GM12878 (cell line): Measurements from ENCODE around the gene TACR1.

Source experiments
- ETV6 ChIP-seq, 2 experiments: fragments of 450-650 bp in 1 of 2; IDR thresholded peaks in 1 of 2; conservative IDR thresholded peaks in 1 of 2; 2 replicates each; pipeline ENCODE4 v1.6.1; 2014; ENCODE audit warnings: antibody characterized with exemption in 1 of 2, borderline replicate concordance in 1 of 2, low read depth in 1 of 2, mild to moderate bottlenecking in 1 of 2, moderate library complexity in 1 of 2
- POLR2A ChIP-seq: IDR thresholded peaks from 2 replicates; pipeline ENCODE4 v1.6.1; 2011; ENCODE audit warnings: low read depth, mild to moderate bottlenecking, low read length
- RCOR1 ChIP-seq: conservative IDR thresholded peaks from 2 replicates; pipeline ENCODE4 v1.6.1; 2012; ENCODE audit warnings: low read depth, low read length, improper control_type of control experiment
- SIN3A ChIP-seq: IDR thresholded peaks from 2 replicates; pipeline ENCODE4 v1.6.1; 2012; ENCODE audit warnings: low read depth, low read length, improper control_type of control experiment
- TF ChIP-seq, protein P1 (sequence below): fragments of 150-350 bp; IDR thresholded peaks from 2 replicates; pipeline ENCODE4 v1.6.1; 2016; ENCODE audit warnings: low read depth, low read length
- TF ChIP-seq, protein P2 (sequence below), 3 experiments: IDR thresholded peaks in 2 of 3; conservative IDR thresholded peaks in 1 of 3; 2 replicates each; pipeline ENCODE4 v1.5.1; 2011; ENCODE audit warnings: low read depth in 3 of 3, low read length in 3 of 3, mild to moderate bottlenecking in 3 of 3, control low read depth in 2 of 3, moderate library complexity in 2 of 3, inconsistent platforms in 1 of 3, mixed read lengths in 1 of 3; ENCODE audit not compliant: control insufficient read depth in 2 of 3, insufficient read depth in 1 of 3; ENCODE audit errors: extremely low read depth in 1 of 3
- TF ChIP-seq, protein P3 (sequence below): IDR thresholded peaks from 2 replicates; pipeline ENCODE4 v1.6.1; 2011; ENCODE audit warnings: borderline replicate concordance, low read depth, mild to moderate bottlenecking, moderate library complexity, mixed read lengths, low read length; ENCODE audit not compliant: insufficient read depth; ENCODE audit errors: extremely low read length
- TF ChIP-seq, protein P4 (sequence below): IDR thresholded peaks from 2 replicates; pipeline ENCODE4 v1.6.1; 2012; ENCODE audit warnings: mild to moderate bottlenecking, low read depth, low read length

DNA sequence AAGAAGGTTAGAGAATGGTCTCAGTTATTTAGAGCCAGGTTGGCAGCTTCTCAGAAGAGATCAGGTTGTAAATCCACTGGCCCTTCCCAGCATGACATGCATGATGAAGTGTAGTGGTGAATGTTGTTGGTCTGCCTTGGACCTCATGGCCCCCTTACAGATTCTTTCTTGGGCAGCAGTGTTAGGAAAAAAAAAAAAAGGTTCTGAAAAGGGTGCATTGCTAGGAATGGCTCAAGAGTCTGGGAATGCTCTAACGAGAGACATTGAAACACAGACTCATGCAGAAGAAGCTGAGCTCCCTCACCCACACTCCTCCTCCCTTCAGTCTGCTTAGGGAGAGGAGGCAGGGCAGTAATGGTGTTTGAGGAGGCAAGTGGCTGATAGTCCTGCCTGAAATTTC is 135.4 kb downstream of the TACR1 start:
- TF ChIP-seq, protein P1, sequence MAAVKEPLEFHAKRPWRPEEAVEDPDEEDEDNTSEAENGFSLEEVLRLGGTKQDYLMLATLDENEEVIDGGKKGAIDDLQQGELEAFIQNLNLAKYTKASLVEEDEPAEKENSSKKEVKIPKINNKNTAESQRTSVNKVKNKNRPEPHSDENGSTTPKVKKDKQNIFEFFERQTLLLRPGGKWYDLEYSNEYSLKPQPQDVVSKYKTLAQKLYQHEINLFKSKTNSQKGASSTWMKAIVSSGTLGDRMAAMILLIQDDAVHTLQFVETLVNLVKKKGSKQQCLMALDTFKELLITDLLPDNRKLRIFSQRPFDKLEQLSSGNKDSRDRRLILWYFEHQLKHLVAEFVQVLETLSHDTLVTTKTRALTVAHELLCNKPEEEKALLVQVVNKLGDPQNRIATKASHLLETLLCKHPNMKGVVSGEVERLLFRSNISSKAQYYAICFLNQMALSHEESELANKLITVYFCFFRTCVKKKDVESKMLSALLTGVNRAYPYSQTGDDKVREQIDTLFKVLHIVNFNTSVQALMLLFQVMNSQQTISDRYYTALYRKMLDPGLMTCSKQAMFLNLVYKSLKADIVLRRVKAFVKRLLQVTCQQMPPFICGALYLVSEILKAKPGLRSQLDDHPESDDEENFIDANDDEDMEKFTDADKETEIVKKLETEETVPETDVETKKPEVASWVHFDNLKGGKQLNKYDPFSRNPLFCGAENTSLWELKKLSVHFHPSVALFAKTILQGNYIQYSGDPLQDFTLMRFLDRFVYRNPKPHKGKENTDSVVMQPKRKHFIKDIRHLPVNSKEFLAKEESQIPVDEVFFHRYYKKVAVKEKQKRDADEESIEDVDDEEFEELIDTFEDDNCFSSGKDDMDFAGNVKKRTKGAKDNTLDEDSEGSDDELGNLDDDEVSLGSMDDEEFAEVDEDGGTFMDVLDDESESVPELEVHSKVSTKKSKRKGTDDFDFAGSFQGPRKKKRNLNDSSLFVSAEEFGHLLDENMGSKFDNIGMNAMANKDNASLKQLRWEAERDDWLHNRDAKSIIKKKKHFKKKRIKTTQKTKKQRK, result no peak
- TF ChIP-seq, protein P2, sequence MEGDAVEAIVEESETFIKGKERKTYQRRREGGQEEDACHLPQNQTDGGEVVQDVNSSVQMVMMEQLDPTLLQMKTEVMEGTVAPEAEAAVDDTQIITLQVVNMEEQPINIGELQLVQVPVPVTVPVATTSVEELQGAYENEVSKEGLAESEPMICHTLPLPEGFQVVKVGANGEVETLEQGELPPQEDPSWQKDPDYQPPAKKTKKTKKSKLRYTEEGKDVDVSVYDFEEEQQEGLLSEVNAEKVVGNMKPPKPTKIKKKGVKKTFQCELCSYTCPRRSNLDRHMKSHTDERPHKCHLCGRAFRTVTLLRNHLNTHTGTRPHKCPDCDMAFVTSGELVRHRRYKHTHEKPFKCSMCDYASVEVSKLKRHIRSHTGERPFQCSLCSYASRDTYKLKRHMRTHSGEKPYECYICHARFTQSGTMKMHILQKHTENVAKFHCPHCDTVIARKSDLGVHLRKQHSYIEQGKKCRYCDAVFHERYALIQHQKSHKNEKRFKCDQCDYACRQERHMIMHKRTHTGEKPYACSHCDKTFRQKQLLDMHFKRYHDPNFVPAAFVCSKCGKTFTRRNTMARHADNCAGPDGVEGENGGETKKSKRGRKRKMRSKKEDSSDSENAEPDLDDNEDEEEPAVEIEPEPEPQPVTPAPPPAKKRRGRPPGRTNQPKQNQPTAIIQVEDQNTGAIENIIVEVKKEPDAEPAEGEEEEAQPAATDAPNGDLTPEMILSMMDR (IDR thresholded peaks at IDR 0.05 in 2 of 3, conservative IDR thresholded peaks at IDR 0.05 in 1 of 3; ENCODE audit: control insufficient read depth in 2 of 3, extremely low read depth in 1 of 3, insufficient read depth in 1 of 3, low read depth in 3 of 3, low read length in 3 of 3), result no peak
- TF ChIP-seq, protein P3, sequence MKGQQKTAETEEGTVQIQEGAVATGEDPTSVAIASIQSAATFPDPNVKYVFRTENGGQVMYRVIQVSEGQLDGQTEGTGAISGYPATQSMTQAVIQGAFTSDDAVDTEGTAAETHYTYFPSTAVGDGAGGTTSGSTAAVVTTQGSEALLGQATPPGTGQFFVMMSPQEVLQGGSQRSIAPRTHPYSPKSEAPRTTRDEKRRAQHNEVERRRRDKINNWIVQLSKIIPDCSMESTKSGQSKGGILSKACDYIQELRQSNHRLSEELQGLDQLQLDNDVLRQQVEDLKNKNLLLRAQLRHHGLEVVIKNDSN, result no peak
- TF ChIP-seq, protein P4, sequence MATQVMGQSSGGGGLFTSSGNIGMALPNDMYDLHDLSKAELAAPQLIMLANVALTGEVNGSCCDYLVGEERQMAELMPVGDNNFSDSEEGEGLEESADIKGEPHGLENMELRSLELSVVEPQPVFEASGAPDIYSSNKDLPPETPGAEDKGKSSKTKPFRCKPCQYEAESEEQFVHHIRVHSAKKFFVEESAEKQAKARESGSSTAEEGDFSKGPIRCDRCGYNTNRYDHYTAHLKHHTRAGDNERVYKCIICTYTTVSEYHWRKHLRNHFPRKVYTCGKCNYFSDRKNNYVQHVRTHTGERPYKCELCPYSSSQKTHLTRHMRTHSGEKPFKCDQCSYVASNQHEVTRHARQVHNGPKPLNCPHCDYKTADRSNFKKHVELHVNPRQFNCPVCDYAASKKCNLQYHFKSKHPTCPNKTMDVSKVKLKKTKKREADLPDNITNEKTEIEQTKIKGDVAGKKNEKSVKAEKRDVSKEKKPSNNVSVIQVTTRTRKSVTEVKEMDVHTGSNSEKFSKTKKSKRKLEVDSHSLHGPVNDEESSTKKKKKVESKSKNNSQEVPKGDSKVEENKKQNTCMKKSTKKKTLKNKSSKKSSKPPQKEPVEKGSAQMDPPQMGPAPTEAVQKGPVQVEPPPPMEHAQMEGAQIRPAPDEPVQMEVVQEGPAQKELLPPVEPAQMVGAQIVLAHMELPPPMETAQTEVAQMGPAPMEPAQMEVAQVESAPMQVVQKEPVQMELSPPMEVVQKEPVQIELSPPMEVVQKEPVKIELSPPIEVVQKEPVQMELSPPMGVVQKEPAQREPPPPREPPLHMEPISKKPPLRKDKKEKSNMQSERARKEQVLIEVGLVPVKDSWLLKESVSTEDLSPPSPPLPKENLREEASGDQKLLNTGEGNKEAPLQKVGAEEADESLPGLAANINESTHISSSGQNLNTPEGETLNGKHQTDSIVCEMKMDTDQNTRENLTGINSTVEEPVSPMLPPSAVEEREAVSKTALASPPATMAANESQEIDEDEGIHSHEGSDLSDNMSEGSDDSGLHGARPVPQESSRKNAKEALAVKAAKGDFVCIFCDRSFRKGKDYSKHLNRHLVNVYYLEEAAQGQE, result no peak
- TF ChIP-seq POLR2A (no peak), ETV6 (conservative IDR thresholded peaks at IDR 0.05 in 1 of 2, IDR thresholded peaks at IDR 0.05 in 1 of 2; ENCODE audit: borderline replicate concordance in 1 of 2, low read depth in 1 of 2) (no peak), SIN3A (no peak), RCOR1 (no peak)
